Kidney capillary endothelial cell (primary cell): ENCODE data around the gene ATP6V1G2.

Experiments
- DNase-seq: peaks from one replicate; pipeline ENCODE4 v3.0.0-alpha.2; 2018; ENCODE audit warnings: low spot score

The ATP6V1G2 gene

GRCh38 chr6:31547727-31548543 lies 1.5 kb upstream of the ATP6V1G2 start:
- DNase-seq = no peak

DNA sequence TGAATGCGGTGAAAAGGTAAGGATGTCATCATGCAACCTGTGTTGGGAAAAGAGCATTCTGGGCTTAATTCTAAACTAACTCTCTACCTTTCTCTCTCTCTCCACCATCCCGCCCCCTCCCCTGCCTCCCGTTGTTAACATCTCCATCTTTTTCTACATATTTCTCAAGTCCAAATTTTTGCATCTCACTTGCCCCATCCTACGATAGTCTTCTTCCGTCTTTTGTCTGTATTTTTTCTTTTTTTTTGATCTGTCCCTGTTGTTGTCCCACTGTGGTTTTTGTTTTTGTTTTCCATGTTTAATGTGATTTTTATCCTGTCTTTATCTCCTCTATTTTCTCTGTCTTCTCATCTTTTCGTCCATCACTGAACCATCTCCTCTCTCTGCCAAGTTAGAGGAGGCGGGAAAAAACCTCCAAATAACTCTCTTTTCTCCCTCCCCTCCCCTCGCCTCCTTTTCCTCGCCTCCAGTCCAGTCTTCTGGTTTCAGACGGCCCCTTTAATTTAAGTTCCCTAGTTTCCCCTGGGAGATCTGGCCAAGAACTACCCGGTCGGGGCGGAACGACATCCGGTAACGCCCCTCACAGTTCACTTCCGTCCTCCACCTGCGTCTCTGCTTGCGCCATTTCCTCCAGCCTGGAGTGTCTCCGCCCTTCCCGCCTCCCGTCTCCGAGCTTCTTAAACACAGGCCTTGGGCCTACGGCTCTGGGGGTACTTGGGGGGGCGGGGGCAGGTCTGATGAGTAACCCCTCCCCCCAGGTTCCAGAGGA lies 734 bp upstream of the ATP6V1G2 start, which contains the start of gene NFKBIL1:
Gene NFKBIL1, plus strand, starts transcription at position 651 of the 769 bp plus-strand sequence. Its CDS starts 87 bp downstream, at position 738.
- DNase-seq = peak; percentile 85

GRCh38 chr6:31545291-31545690 lies 1.1 kb downstream of the ATP6V1G2 start:
- no peak for DNase-seq

GRCh38 chr6:31544676-31545075 lies 1.7 kb downstream of the ATP6V1G2 start:
- no peak for DNase-seq

GRCh38 chr6:31543639-31544038 lies 2.8 kb downstream of the ATP6V1G2 start:
- no peak for DNase-seq

GRCh38 chr6:31541658-31542521 lies 4.5 kb downstream of the ATP6V1G2 start, which contains the start of gene DDX39B:
DDX39B (minus strand) TSS chr6:31542003; CDS start chr6:31540532, 1,471 bp downstream.
- peak; percentile 91 for DNase-seq

DNA sequence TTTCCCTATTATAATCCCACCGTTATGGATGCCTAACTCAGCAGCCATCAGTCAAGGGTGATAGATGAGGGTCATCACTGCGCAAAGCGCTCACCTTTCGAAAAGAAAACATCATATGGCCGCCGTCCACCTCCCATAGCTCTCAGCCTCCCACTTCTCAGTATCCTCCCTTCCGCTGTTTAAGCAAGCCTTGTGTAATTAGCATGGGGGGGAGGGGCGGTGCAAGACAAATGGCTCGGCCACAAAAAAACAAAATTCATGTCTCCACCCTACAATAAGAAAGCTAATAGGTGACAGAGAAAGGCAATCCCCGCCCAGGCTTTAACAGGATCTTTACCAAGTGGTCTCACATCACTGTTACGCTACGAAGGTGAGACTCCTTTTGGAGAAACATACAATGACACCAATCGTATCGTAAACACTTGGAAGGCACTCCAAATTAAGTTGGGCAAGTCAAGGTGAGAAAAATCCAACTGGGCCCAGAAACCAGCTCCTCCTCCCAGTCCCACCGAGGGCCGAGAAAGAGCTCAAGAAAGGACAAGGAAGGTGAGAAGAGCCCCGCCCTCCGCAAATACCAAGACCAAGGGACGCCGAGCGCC lies 5.2 kb downstream of the ATP6V1G2 start:
- DNase-seq = no peak

- DNase-seq = no peak
Observed at GRCh38 chr6:31540640-31541039, 5.8 kb downstream of the ATP6V1G2 start.

GRCh38 chr6:31538805-31539400 lies 7.5 kb downstream of the ATP6V1G2 start:
- no peak for DNase-seq

- DNase-seq = no peak
Observed at GRCh38 chr6:31535538-31536324, 10.7 kb downstream of the ATP6V1G2 start.

- DNase-seq = no peak
Observed at GRCh38 chr6:31534521-31535040, 11.8 kb downstream of the ATP6V1G2 start.

DNA sequence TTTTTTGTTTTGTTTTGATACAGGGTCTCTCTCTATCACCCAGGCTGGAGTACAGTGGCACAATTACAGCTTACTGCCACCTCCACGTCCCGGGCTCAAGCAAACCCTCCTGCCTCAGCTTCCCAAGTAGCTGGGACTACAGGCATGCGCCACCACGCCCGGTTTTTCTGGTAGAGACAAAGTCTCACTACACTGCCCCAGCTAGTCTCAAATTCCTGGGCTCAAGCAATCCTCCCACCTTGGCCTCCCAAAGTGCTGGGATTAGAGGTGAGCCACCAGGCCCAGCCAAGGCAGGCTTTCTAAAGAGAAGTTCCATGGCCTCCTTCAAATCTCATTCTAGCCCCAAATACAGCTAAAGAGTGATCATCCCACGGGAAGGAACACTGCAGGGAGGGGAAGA lies 12.4 kb downstream of the ATP6V1G2 start:
- DNase-seq = no peak

DNA sequence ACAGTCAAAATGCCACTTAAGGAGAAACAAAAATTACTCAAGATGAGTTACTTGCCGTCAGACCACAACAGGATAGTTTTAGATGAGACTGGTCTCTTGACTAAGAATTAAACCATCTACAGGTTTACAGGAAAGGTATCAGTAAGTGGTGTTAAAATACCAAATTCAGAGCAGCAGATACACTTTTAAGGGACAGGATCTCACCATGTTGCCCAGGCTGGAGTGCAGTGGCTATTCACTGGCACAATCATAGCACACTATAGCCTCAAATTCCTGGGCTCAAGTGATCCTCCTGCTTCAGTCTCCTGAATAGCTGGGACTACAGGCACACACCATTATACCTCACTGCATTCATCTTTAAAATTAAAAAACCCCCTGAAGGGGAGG lies 13.0 kb downstream of the ATP6V1G2 start:
- DNase-seq = no peak

- DNase-seq = no peak
Observed at GRCh38 chr6:31532644-31533454, 13.6 kb downstream of the ATP6V1G2 start.

DNA sequence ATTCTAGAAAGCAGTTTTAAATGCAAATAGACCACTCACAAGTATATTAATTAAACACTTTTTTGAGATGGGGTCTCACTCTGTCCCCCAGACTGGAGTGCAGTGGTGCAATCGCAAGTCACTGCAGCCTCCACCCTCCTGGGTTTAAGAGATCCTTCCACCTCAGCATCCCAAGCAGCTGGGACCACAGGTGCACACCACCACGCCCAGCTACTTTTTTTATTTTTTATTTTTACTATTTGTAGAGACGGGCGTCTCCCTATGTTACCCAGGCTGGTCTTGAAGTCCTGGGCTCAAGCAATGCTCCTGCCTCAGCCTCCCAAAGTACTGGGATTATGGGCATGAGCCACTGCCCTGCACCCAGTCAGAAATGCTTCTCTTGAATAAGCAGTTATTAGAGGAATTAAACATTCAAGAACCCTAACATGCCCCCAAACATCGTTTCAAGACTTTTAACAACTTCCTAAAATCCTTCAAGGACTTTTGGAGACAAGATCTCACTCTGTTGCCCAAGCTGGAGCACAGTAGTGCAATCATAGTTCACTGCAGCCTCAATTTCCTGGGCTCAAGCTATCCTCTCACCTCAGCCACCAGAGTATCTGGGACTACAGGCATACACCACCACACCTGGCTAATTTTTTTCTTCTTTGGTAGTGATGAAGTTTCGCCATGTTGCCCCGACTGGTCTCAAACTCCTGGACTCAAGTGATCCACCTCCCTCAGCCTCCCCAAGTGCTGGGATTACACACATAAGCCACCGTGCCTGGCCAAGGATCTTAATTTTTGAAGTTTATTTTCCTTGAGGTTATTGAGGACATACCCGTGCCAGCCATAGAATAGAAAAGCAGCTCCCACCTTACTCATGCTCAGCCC lies 14.4 kb downstream of the ATP6V1G2 start:
- DNase-seq = no peak

GRCh38 chr6:31531162-31531561 lies 15.2 kb downstream of the ATP6V1G2 start:
- DNase-seq = no peak

DNA sequence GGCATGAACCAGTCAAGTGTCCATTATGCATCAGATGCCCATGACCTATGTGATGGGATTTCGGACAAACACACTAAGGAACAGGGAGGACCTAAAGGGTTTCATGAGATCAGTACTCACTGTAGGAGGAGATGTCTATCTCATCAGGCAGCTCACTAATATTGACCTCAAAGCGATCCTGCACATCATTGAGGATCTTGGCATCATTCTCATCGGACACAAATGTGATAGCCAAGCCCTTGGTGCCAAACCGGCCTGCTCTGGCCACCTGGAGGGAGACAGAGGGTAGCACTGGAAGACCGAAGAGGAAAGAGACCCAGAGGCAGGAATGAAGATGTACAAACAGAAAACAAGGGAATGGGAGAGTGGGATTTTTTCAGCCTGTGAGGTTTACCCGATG lies 15.7 kb downstream of the ATP6V1G2 start:
- no peak for DNase-seq
